Smooth muscle cell (in vitro differentiated cells): Measurements from ENCODE around the gene YAE1. TPM values are rescaled to one million over a fixed set of nuclear protein-coding genes. Genes with fewer than 3 reads are reported as not detected.

Experiments
- DNase-seq: peaks from one replicate; lab custom pipeline; 2025; ENCODE audit not compliant: unreplicated experiment; lab: John Stamatoyannopoulos, UW
- H2AFZ ChIP-seq: fragments of 200-600 bp; sonication (generic); 2 replicates; pipeline ENCODE4 v1.6.0; 2016; ENCODE audit warnings: antibody characterized with exemption, low read depth, mild to moderate bottlenecking
- H3F3A ChIP-seq: fragments of 200-600 bp; sonication (generic); 2 replicates; pipeline ENCODE4 v1.6.0; 2017; ENCODE audit warnings: antibody characterized with exemption, low read depth
- H3K27ac ChIP-seq: fragments of 200-600 bp; sonication (generic); 2 replicates; pipeline ENCODE4 v1.5.1; 2016; ENCODE audit warnings: low read depth, mild to moderate bottlenecking
- H3K27me3 ChIP-seq: fragments of 200-600 bp; sonication (generic); 2 replicates; pipeline ENCODE4 v1.6.1; 2016; ENCODE audit warnings: low read depth, mild to moderate bottlenecking
- H3K36me3 ChIP-seq: fragments of 200-600 bp; sonication (generic); 2 replicates; pipeline ENCODE4 v1.5.1; 2016; ENCODE audit warnings: low read depth
- H3K4me1 ChIP-seq: fragments of 200-600 bp; sonication (generic); 2 replicates; pipeline ENCODE4 v1.5.1; 2016; ENCODE audit warnings: low read depth
- H3K4me2 ChIP-seq: fragments of 200-600 bp; sonication (generic); 2 replicates; pipeline ENCODE4 v1.6.0; 2016; ENCODE audit warnings: mild to moderate bottlenecking
- H3K4me3 ChIP-seq: fragments of 200-600 bp; sonication (generic); 2 replicates; pipeline ENCODE4 v1.5.1; 2016; ENCODE audit warnings: mild to moderate bottlenecking
- H3K79me2 ChIP-seq: fragments of 200-600 bp; sonication (generic); 2 replicates; pipeline ENCODE4 v1.6.0; 2016; ENCODE audit warnings: low read depth, mild to moderate bottlenecking
- H3K9ac ChIP-seq: fragments of 200-600 bp; sonication (generic); 2 replicates; pipeline ENCODE4 v1.6.0; 2016; ENCODE audit warnings: low read depth
- H3K9me3 ChIP-seq: fragments of 200-600 bp; sonication (generic); replicated peaks from 2 replicates; pipeline ENCODE4 v1.5.1; 2016; ENCODE audit warnings: low read depth
- H4K20me1 ChIP-seq: fragments of 200-600 bp; sonication (generic); 2 replicates; pipeline ENCODE4 v1.6.0; 2016; ENCODE audit warnings: low read depth
- CTCF ChIP-seq: fragments of 200-600 bp; sonication (generic); IDR thresholded peaks from 2 replicates; pipeline ENCODE4 v1.5.1; 2017; ENCODE audit warnings: borderline replicate concordance, mild to moderate bottlenecking, antibody characterized with exemption; ENCODE audit not compliant: insufficient read depth, poor library complexity, severe bottlenecking
- WGBS: methylation state at CpG from one replicate; pipeline ENCODE4 v1.1.7; 2016; ENCODE audit warnings: low lambda C conversion rate; 5-methylcytosine and 5-hydroxymethylcytosine counted together
- polyA plus RNA-seq: library from polyadenylated mRNA; unstranded; fragments of >200 nt; fragmentation: Nextera tagmentation; extraction: Ambion mirVana; gene quantifications from 2 replicates; pipeline ENCODE4 v1.2.1, GENCODE V29; 2016
- total RNA-seq: library from RNA; depleted of rRNA; stranded (reverse); fragments of >200 nt; gene quantifications from 2 replicates; pipeline ENCODE4 v1.2.3, GENCODE V29; 2014

Gene YAE1
- total and polyA plus RNA-seq, 2 experiments from 2014 or later, result 28.3 to 32.5 TPM

GRCh38 chr7:39605087-39605486 is 38.9 kb downstream of the YAE1 start:
- no peaks in the 10 kb centered on the region for H3F3A ChIP-seq
- no peak overlapping the region for H3K4me2 ChIP-seq
- H3K4me1 ChIP-seq, result peaks cover 8% of the 10 kb centered on the region
- TF ChIP-seq CTCF, result no peak
- no peaks in the 10 kb centered on the region for H4K20me1 ChIP-seq
- H3K36me3 ChIP-seq, result no peaks in the 10 kb centered on the region
- H2AFZ ChIP-seq, result no peak overlapping the region
- DNase-seq, result no peak
- H3K27me3 ChIP-seq, result no peaks in the 10 kb centered on the region
- no peak overlapping the region for H3K27ac ChIP-seq
- no peak overlapping the region for H3K9ac ChIP-seq
- whole genome bisulfite sequencing, result 94% methylated on average over 1 of the region's 1 CpG
- H3K9me3 ChIP-seq, result no peaks in the 10 kb centered on the region
- no peak overlapping the region for H3K4me3 ChIP-seq
- H3K79me2 ChIP-seq, result no peaks in the 10 kb centered on the region

- H3K79me2 ChIP-seq, result no peaks in the 10 kb centered on the region
- H3K4me3 ChIP-seq, result no peak overlapping the region
- no peak overlapping the region for H3K27ac ChIP-seq
- peaks cover 8% of the 10 kb centered on the region for H3K4me1 ChIP-seq
- H2AFZ ChIP-seq, result no peak overlapping the region
- DNase-seq, result no peak
- WGBS, result 96% methylated on average over 2 of the region's 2 CpGs
- H3K4me2 ChIP-seq, result no peak overlapping the region
- H3K36me3 ChIP-seq, result no peaks in the 10 kb centered on the region
- H3K27me3 ChIP-seq, result no peaks in the 10 kb centered on the region
- no peak for TF ChIP-seq CTCF
- H3K9me3 ChIP-seq, result no peaks in the 10 kb centered on the region
- no peak overlapping the region for H3K9ac ChIP-seq
- no peaks in the 10 kb centered on the region for H4K20me1 ChIP-seq
- H3F3A ChIP-seq, result no peaks in the 10 kb centered on the region
Measured at GRCh38 chr7:39606352-39606751, 40.1 kb downstream of the YAE1 start.

- Histone ChIP-seq H3K27me3 (no peaks in the 10 kb centered on the region), H3K79me2 (no peaks in the 10 kb centered on the region), H3F3A (no peaks in the 10 kb centered on the region), H3K4me1 (peaks cover 8% of the 10 kb centered on the region), H2AFZ (no peak overlapping the region), H3K9ac (no peak overlapping the region), H3K27ac (no peak overlapping the region), H3K4me2 (no peak overlapping the region), H3K9me3 (no peaks in the 10 kb centered on the region), H3K4me3 (no peak overlapping the region), H3K36me3 (no peaks in the 10 kb centered on the region), H4K20me1 (no peaks in the 10 kb centered on the region)
- no peak for TF ChIP-seq CTCF
- WGBS, result 94% methylated on average over 2 of the region's 2 CpGs
- no peak for DNase-seq
Measured at GRCh38 chr7:39606941-39607340, 40.7 kb downstream of the YAE1 start.

GRCh38 chr7:39607865-39608264 is 41.7 kb downstream of the YAE1 start:
- H3K27ac ChIP-seq, result no peak overlapping the region
- H3K4me1 ChIP-seq, result peaks cover 8% of the 10 kb centered on the region
- 100% methylated on average over 2 of the region's 2 CpGs for WGBS

More at GRCh38 chr7:39607865-39608264, 41.7 kb downstream of the YAE1 start:
- TF ChIP-seq CTCF, result no peak
- H3K27me3 ChIP-seq, result no peaks in the 10 kb centered on the region
- H3K79me2 ChIP-seq, result no peaks in the 10 kb centered on the region
- no peaks in the 10 kb centered on the region for H3K36me3 ChIP-seq
- no peak for DNase-seq
- no peak overlapping the region for H3K4me3 ChIP-seq
- H2AFZ ChIP-seq, result no peak overlapping the region
- no peaks in the 10 kb centered on the region for H4K20me1 ChIP-seq
- no peaks in the 10 kb centered on the region for H3K9me3 ChIP-seq
- H3K9ac ChIP-seq, result no peak overlapping the region
- H3K4me2 ChIP-seq, result no peak overlapping the region
- H3F3A ChIP-seq, result no peaks in the 10 kb centered on the region
